CD4-positive, alpha-beta T cell treated with Interferon gamma for 1 hour (primary cell): Measurements from ENCODE around the gene TAL2.

Experiments used
- DNase-seq: peaks from one replicate; pipeline ENCODE4 v3.0.0-alpha.2; 2020

Gene TAL2

GRCh38 chr9:105711867-105712266, 49.6 kb downstream of the TAL2 start:
- no peak for DNase-seq

GRCh38 chr9:105712297-105712696, 50.0 kb downstream of the TAL2 start:
- DNase-seq = no peak
